Activated CD8-positive, alpha-beta T cell treated with anti-CD3 and anti-CD28 coated beads for 36 hours (primary cell): ENCODE measurements around the gene ZNF521. TPM values are rescaled to one million over a fixed set of nuclear protein-coding genes. Genes with fewer than 3 reads are reported as not detected.

Experiments used
- ATAC-seq: fragments of 200-7000 bp; cut with Tn5 transposase; one replicate; pipeline ENCODE4 v1.10.0; 2021; ENCODE audit warnings: mild to moderate bottlenecking, moderate library complexity
- CTCF ChIA-PET: fragments of 350-600 bp; sonication (Branson Sonifier 250); formaldehyde crosslinking; loops from one replicate; lab custom pipeline; 2021; ENCODE audit warnings: antibody characterized with exemption; lab: Charles Lee
- POLR2A ChIA-PET: fragments of 350-600 bp; sonication (Branson Sonifier 250); formaldehyde crosslinking; loops from one replicate; lab custom pipeline; 2021; ENCODE audit warnings: antibody characterized with exemption; lab: Charles Lee
- DNase-seq: peaks from one replicate; pipeline ENCODE4 v3.0.0-alpha.2; 2020
- H3K27ac Mint-ChIP-seq: one replicate; pipeline ENCODE4 v1.8.0; 2021; ENCODE audit warnings: mild to moderate bottlenecking, mixed read lengths
- H3K27me3 Mint-ChIP-seq: one replicate; pipeline ENCODE4 v1.8.0; 2021; ENCODE audit warnings: mixed read lengths
- H3K36me3 Mint-ChIP-seq: one replicate; pipeline ENCODE4 v1.8.0; 2021; ENCODE audit warnings: low read depth, mixed read lengths
- H3K4me1 Mint-ChIP-seq: one replicate; pipeline ENCODE4 v1.8.0; 2021; ENCODE audit warnings: low read depth, mixed read lengths
- H3K4me3 Mint-ChIP-seq: one replicate; pipeline ENCODE4 v1.8.0; 2021; ENCODE audit warnings: mild to moderate bottlenecking, moderate library complexity, mixed read lengths
- H3K9me3 Mint-ChIP-seq: one replicate; pipeline ENCODE4 v1.8.0; 2021; ENCODE audit warnings: mixed read lengths
- intact Hi-C: fragments of 100-400 bp; cut with micrococcal nuclease; formaldehyde crosslinking; loops from one replicate; pipeline ENCODE4 v1.10.0; 2022
- total RNA-seq, 2 experiments: library from RNA; stranded (reverse); gene quantifications; one replicate each; pipeline ENCODE4 v1.2.3, GENCODE V29; 2021
- TF ChIP-seq, protein P1 (sequence below): fragments of 200-600 bp; IDR thresholded peaks from one replicate; pipeline ENCODE4 v1.8.0; 2022; ENCODE audit warnings: antibody characterized with exemption, mild to moderate bottlenecking

ZNF521 gene
- total RNA-seq, 2 experiments from 2014 or later: not detected

- CTCF ChIA-PET: no interaction called here
- H3K4me1 Mint-ChIP-seq: no peaks in the 10 kb centered on the region
- H3K9me3 Mint-ChIP-seq: no peaks in the 10 kb centered on the region
- H3K27me3 Mint-ChIP-seq: peaks cover 9% of the 10 kb centered on the region
- no peak overlapping the region for H3K27ac Mint-ChIP-seq
- no peak for ATAC-seq
- TF ChIP-seq, protein P1, sequence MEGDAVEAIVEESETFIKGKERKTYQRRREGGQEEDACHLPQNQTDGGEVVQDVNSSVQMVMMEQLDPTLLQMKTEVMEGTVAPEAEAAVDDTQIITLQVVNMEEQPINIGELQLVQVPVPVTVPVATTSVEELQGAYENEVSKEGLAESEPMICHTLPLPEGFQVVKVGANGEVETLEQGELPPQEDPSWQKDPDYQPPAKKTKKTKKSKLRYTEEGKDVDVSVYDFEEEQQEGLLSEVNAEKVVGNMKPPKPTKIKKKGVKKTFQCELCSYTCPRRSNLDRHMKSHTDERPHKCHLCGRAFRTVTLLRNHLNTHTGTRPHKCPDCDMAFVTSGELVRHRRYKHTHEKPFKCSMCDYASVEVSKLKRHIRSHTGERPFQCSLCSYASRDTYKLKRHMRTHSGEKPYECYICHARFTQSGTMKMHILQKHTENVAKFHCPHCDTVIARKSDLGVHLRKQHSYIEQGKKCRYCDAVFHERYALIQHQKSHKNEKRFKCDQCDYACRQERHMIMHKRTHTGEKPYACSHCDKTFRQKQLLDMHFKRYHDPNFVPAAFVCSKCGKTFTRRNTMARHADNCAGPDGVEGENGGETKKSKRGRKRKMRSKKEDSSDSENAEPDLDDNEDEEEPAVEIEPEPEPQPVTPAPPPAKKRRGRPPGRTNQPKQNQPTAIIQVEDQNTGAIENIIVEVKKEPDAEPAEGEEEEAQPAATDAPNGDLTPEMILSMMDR: no peak
- no peaks in the 10 kb centered on the region for H3K36me3 Mint-ChIP-seq
- no peak for DNase-seq
- intact Hi-C loops: no loop called here
- H3K4me3 Mint-ChIP-seq: no peak overlapping the region
- POLR2A ChIA-PET: no interaction called here
Measured at GRCh38 chr18:25284861-25285550, 67.0 kb downstream of the ZNF521 start.

- POLR2A ChIA-PET: no interaction called here
- no peak overlapping the region for H3K4me3 Mint-ChIP-seq
- intact Hi-C loops: no loop called here
- no peaks in the 10 kb centered on the region for H3K9me3 Mint-ChIP-seq
- no peaks in the 10 kb centered on the region for H3K4me1 Mint-ChIP-seq
- H3K27ac Mint-ChIP-seq: no peak overlapping the region
- peaks cover 9% of the 10 kb centered on the region for H3K27me3 Mint-ChIP-seq
- DNase-seq: no peak
- H3K36me3 Mint-ChIP-seq: no peaks in the 10 kb centered on the region
- ATAC-seq: no peak
- TF ChIP-seq, protein P1: no peak
- CTCF ChIA-PET: no interaction called here
Measured at GRCh38 chr18:25284281-25284680, 67.7 kb downstream of the ZNF521 start.

GRCh38 chr18:25283781-25284180 lies 68.2 kb downstream of the ZNF521 start:
- Mint-ChIP-seq H3K36me3 (no peaks in the 10 kb centered on the region), H3K9me3 (no peaks in the 10 kb centered on the region), H3K4me3 (no peak overlapping the region), H3K27me3 (peaks cover 9% of the 10 kb centered on the region), H3K4me1 (no peaks in the 10 kb centered on the region), H3K27ac (no peak overlapping the region)
- intact Hi-C loops: no loop called here
- ChIA-PET POLR2A (no interaction called here), CTCF (no interaction called here)
- TF ChIP-seq, protein P1: no peak
- DNase-seq (no peak), ATAC-seq (no peak)

- no peaks in the 10 kb centered on the region for H3K4me1 Mint-ChIP-seq
- ChIA-PET POLR2A (interaction anchor here (1.2 kb wide), 1 partner anchor 54 kb away, joined by 3 read pairs; no protein-coding TSS in a partner anchor), CTCF (no interaction called here)
- peaks cover 9% of the 10 kb centered on the region for H3K27me3 Mint-ChIP-seq
- no peak overlapping the region for H3K27ac Mint-ChIP-seq
- TF ChIP-seq, protein P1: no peak
- H3K4me3 Mint-ChIP-seq: no peak overlapping the region
- ATAC-seq: no peak
- no peaks in the 10 kb centered on the region for H3K36me3 Mint-ChIP-seq
- DNase-seq: no peak
- no peaks in the 10 kb centered on the region for H3K9me3 Mint-ChIP-seq
- intact Hi-C loops: no loop called here
Measured at GRCh38 chr18:25282896-25283703, 68.9 kb downstream of the ZNF521 start.

GRCh38 chr18:25282282-25282681 lies 69.7 kb downstream of the ZNF521 start:
- ChIA-PET CTCF (no interaction called here), POLR2A (interaction anchor here (1.2 kb wide), 1 partner anchor 53 kb away, joined by 3 read pairs; no protein-coding TSS in a partner anchor)
- intact Hi-C loops: no loop called here
- Mint-ChIP-seq H3K4me3 (no peak overlapping the region), H3K27ac (no peak overlapping the region), H3K9me3 (no peaks in the 10 kb centered on the region), H3K36me3 (no peaks in the 10 kb centered on the region), H3K4me1 (no peaks in the 10 kb centered on the region), H3K27me3 (peaks cover 9% of the 10 kb centered on the region)
- no peak for ATAC-seq
- no peak for DNase-seq
- TF ChIP-seq, protein P1: no peak
